Hematopoietic multipotent progenitor cell treated with erythropoietin and hydrocortisone succinate and interleukin-3 and kit ligand, for 17 days (in vitro differentiated cells): Measurements from ENCODE around the gene RNF180.
"Not testable (repeated sequence)": the region's sequence is repeated elsewhere in the genome, so short reads cannot be mapped to it uniquely, and the experiment has no call there.

Experiments used
- DNase-seq: peaks from one replicate; pipeline ENCODE4 v3.0.0-alpha.2; 2015; ENCODE audit warnings: low spot score

RNF180 gene

GRCh38 chr5:64397552-64397951 is 231.9 kb downstream of the RNF180 start:
- DNase-seq, result no peak

- DNase-seq, result not testable (repeated sequence)
Measured at GRCh38 chr5:64398735-64399134, 233.1 kb downstream of the RNF180 start.

DNA sequence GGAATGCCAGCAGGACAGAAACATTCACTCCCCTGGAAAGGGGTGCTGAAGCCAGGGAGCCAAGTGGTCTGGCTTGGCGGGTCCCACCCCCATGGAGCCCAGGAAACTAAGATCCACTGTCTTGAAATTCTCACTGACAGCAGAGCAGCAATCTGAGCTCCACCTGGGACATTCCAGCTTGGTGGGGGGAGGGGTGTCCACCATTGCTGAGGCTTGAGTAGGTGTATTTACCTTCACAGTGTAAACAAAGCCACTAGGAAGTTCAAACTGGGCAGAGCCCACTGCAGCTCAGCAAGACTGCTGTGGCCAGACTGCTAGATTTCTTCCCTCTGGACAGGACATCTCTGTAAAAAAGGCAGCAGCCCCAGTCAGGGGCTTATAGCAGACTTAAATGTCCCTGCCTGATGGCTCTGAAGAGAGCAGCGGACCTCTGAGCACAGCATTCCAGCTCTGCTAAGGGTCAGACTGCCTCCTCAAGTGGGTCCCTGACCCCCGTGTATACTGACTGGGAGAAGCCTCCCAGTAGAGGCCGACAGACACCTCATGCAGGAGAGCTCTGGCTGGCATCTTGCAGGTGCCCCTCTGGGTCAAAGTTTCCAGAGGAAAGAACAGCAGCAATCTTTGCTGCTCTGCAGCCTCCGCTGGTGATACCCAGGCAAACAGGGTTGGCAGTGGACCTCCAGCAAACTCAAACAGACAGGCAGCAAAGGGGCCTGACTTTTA is 241.6 kb downstream of the RNF180 start:
- not testable (repeated sequence) for DNase-seq

GRCh38 chr5:64417390-64417789 is 251.7 kb downstream of the RNF180 start:
- no peak for DNase-seq

DNA sequence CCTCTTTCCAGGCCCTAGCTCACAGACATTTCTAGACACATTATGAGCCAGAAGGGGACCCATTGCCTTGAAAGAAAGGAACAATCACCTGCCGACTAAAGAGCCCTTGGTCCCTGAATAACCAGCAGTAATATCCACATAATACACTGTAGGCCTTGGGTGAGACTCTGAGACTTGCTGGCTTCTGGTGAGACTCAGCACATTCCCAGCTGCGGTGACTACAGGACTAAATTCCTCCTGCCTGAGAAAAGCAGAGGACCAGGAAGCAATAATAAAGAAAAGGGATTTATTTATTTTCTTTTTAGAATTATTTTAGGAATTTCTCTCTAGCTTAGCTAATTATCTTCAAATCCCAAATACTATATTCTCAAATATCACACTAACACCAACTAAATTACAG is 252.4 kb downstream of the RNF180 start:
- no peak for DNase-seq
